D721Med (cell line): Measurements from ENCODE around the gene POU6F2.
A peak's percentile ranks its signal among the peaks of the same experiment; 100 is the strongest.

Source experiments
- DNase-seq: peaks from one replicate; pipeline ENCODE4 v3.0.0; 2011; ENCODE audit warnings: low spot score; ENCODE audit not compliant: insufficient read length
- FAIRE-seq: peaks from 2 replicates; lab custom pipeline; 2011; peaks lifted over from hg19 to GRCh38; lab: Jason Lieb, UNC
- CTCF ChIP-seq: IDR thresholded peaks from 2 replicates; pipeline ENCODE4 v1.5.1; 2012; ENCODE audit warnings: mild to moderate bottlenecking, control low read depth; ENCODE audit not compliant: insufficient read depth; ENCODE audit errors: missing control alignments

The POU6F2 gene

GRCh38 chr7:39168403-39169098, 190.8 kb downstream of the POU6F2 start:
- DNase-seq, result no peak
- no peak for FAIRE-seq

GRCh38 chr7:39172137-39172536, 194.4 kb downstream of the POU6F2 start:
- DNase-seq, result no peak
- FAIRE-seq, result no peak
- TF ChIP-seq CTCF, result no peak

More at GRCh38 chr7:39168403-39169098, 190.8 kb downstream of the POU6F2 start:
- TF ChIP-seq CTCF, result no peak

GRCh38 chr7:39181398-39181797, 203.7 kb downstream of the POU6F2 start:
- DNase-seq, result no peak
- no peak for FAIRE-seq
- TF ChIP-seq CTCF, result no peak

GRCh38 chr7:39183796-39184195, 206.1 kb downstream of the POU6F2 start:
- peak; percentile 16 for FAIRE-seq

GRCh38 chr7:39184391-39184790, 206.7 kb downstream of the POU6F2 start:
- DNase-seq, result no peak
- TF ChIP-seq CTCF, result no peak
- FAIRE-seq, result peak; percentile 76

More at GRCh38 chr7:39183796-39184195, 206.1 kb downstream of the POU6F2 start:
- no peak for DNase-seq
- no peak for TF ChIP-seq CTCF

- TF ChIP-seq CTCF, result no peak
- DNase-seq (no peak), FAIRE-seq (no peak)
Observed at GRCh38 chr7:39186131-39186530, 208.4 kb downstream of the POU6F2 start.

- TF ChIP-seq CTCF, result no peak
- DNase-seq, result no peak
- FAIRE-seq, result no peak
Observed at GRCh38 chr7:39186671-39187070, 209.0 kb downstream of the POU6F2 start.
